Gastroesophageal sphincter (tissue), 4 donors: ENCODE data around the gene NOX5. TPM values are rescaled to one million over a fixed set of nuclear protein-coding genes. Genes with fewer than 3 reads are reported as not detected.

ENCODE experiments used
- ATAC-seq: fragments of 150-250 bp; one replicate; pipeline ENCODE4 v1.9.1; 2016; ENCODE audit warnings: mild to moderate bottlenecking, moderate library complexity
- H3K27ac ChIP-seq, 4 donors: fragments of 200-600 bp; sonication (generic) in 3 of 4; 1 replicate in 3 of 4; 2 replicates in 1 of 4; pipeline ENCODE4 v1.5.1; 2016 to 2019
- H3K27me3 ChIP-seq: fragments of 200-600 bp; sonication (generic); one replicate; pipeline ENCODE4 v1.5.1; 2019
- H3K36me3 ChIP-seq, 2 donors: fragments of 200-600 bp; sonication (generic); one replicate each; pipeline ENCODE4 v1.5.1; 2019; ENCODE audit warnings: control low read depth in 1 of 2
- H3K4me1 ChIP-seq, 3 donors: fragments of 200-600 bp; sonication (generic); 1 replicate in 2 of 3; 2 replicates in 1 of 3; pipeline ENCODE4 v1.5.1; 2016 to 2019; ENCODE audit warnings: control low read depth in 2 of 3
- H3K4me3 ChIP-seq, 2 donors: fragments of 200-600 bp; sonication (generic); one replicate each; pipeline ENCODE4 v1.5.1; 2019; ENCODE audit warnings: mild to moderate bottlenecking in 1 of 2, moderate library complexity in 1 of 2
- H3K9me3 ChIP-seq, 3 donors: fragments of 200-600 bp; sonication (generic); one replicate each; pipeline ENCODE4 v1.5.1; 2017 to 2019; ENCODE audit warnings: control low read depth in 2 of 3
- EP300 ChIP-seq: sonication (generic); formaldehyde crosslinking; IDR thresholded peaks from one replicate; pipeline ENCODE4 v1.6.1; 2017; ENCODE audit warnings: antibody characterized with exemption, mild to moderate bottlenecking
- POLR2A ChIP-seq, 2 donors: fragments of 450-650 bp; IDR thresholded peaks; one replicate each; pipeline ENCODE4 v1.6.1; 2017; ENCODE audit warnings: antibody characterized with exemption in 2 of 2, mild to moderate bottlenecking in 2 of 2, moderate library complexity in 1 of 2
- POLR2AphosphoS5 ChIP-seq: sonication (generic); formaldehyde crosslinking; IDR thresholded peaks from one replicate; pipeline ENCODE4 v1.6.1; 2017; ENCODE audit warnings: antibody characterized with exemption
- WGBS, 2 donors: methylation state at CpG; one replicate each; pipeline ENCODE4 v1.1.5; 2018; ENCODE audit warnings: low coverage in 1 of 2; 5-methylcytosine and 5-hydroxymethylcytosine counted together
- total RNA-seq, 4 donors: library from RNA; depleted of rRNA; stranded (reverse); fragments of >200 nt; gene quantifications; one replicate each; pipeline ENCODE4 v1.1.0, GENCODE V29; 2016
- TF ChIP-seq, protein P1 (sequence below), 4 experiments: fragments of 200-600 bp in 2 of 4; fragments of 450-650 bp in 2 of 4; sonication (generic) in 1 of 4; IDR thresholded peaks; one replicate each; pipeline ENCODE4 v1.5.1; 2017 to 2019; ENCODE audit warnings: antibody characterized with exemption in 4 of 4, mild to moderate bottlenecking in 2 of 4, moderate library complexity in 2 of 4

Gene NOX5
- total RNA-seq, 4 donors from 2014 or later: 0.12 to 0.54 TPM; not detected in 2

- Histone ChIP-seq H3K9me3 (no peaks in the 10 kb centered on the region), H3K27ac (no peak overlapping the region), H3K4me3 (no peak overlapping the region), H3K4me1 (peaks cover 0 to 42% (median 7%) of the 10 kb centered on the region in 3 donors), H3K27me3 (peaks cover 20% of the 10 kb centered on the region), H3K36me3 (no peaks in the 10 kb centered on the region)
- no peak for TF ChIP-seq POLR2AphosphoS5
- no peak for ATAC-seq
- 97% methylated on average over 8 of the region's 8 CpGs; no CpG with 5 or more reads in 1 of the 2 donors for WGBS, 2 donors
These were observed 64.1 kb downstream of the NOX5 start for GRCh38 chr15:69078638-69079037.

DNA sequence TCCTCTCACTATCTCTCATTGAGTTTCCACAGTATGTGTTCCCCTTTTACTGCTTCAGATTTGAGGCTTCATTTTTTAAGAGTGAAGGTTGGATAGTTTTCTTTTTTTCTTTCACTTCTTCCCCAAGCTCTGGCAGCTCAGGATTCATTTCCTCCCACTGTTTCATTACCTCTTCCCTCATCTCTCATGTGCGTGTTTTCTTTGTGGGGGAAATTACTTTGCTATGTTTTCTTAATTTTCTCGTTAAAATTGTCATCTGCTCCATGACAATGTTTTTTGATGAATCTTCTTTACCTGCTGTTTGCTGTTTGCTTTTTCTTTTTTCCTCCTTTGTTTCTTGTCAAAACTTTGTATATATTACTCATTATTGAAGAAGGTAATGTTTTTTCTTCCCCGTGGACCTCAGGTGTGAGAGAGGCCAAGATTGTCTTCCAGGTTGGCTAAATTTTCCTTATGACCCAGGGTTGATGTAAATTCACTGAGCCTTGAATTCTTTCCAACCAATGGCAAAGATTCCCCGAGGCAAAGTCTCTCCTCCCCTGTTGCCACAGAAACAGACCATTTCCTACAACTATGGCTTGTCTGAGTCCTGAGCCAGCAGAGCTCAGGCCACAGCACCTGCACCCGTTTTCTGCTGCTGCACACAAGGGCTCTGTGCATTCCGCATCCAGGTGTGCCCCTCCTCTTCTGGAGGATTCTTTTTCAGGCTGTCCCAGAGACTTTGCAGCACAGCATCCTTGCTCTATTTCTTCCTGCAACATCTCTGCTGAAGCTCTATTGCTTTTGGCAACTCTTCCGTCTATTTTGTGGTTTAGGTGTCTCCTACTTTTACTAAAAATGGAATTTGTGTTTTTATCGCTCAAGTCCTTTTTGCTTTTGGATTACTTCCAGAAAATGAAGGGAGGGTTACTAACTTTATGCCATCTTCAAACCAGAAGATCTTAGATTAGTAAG is 66.1 kb downstream of the NOX5 start:
- Histone ChIP-seq H3K27ac (peak overlapping the region in 3 of 4 donors; percentile 65 to 76 (median 73)), H3K4me1 (peaks cover 0 to 29% (median 7%) of the 10 kb centered on the region in 3 donors), H3K4me3 (no peak overlapping the region), H3K27me3 (peaks cover under 1% of the 10 kb centered on the region), H3K9me3 (no peaks in the 10 kb centered on the region), H3K36me3 (no peaks in the 10 kb centered on the region)
- 46 to 54% methylated on average over 4 to 7 of the region's 8 CpGs for WGBS, 2 donors
- no peak for ATAC-seq
- TF ChIP-seq, protein P1, sequence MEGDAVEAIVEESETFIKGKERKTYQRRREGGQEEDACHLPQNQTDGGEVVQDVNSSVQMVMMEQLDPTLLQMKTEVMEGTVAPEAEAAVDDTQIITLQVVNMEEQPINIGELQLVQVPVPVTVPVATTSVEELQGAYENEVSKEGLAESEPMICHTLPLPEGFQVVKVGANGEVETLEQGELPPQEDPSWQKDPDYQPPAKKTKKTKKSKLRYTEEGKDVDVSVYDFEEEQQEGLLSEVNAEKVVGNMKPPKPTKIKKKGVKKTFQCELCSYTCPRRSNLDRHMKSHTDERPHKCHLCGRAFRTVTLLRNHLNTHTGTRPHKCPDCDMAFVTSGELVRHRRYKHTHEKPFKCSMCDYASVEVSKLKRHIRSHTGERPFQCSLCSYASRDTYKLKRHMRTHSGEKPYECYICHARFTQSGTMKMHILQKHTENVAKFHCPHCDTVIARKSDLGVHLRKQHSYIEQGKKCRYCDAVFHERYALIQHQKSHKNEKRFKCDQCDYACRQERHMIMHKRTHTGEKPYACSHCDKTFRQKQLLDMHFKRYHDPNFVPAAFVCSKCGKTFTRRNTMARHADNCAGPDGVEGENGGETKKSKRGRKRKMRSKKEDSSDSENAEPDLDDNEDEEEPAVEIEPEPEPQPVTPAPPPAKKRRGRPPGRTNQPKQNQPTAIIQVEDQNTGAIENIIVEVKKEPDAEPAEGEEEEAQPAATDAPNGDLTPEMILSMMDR (IDR thresholded peaks at IDR 0.05): no peak
- no peak for TF ChIP-seq EP300
- no peak for TF ChIP-seq POLR2AphosphoS5
- no peak for TF ChIP-seq POLR2A (IDR thresholded peaks at IDR 0.05)

- Histone ChIP-seq H3K27ac (peak overlapping the region in 3 of 4 donors; percentile 65 to 76 (median 73)), H3K4me3 (no peak overlapping the region), H3K9me3 (no peaks in the 10 kb centered on the region), H3K36me3 (no peaks in the 10 kb centered on the region), H3K27me3 (no peaks in the 10 kb centered on the region), H3K4me1 (peaks cover 0 to 29% (median 7%) of the 10 kb centered on the region in 3 donors)
- TF ChIP-seq, protein P1 (IDR thresholded peaks at IDR 0.05): no peak
- no peak for TF ChIP-seq EP300
- 49 to 69% methylated on average over 4 to 6 of the region's 10 CpGs for WGBS, 2 donors
- ATAC-seq: peak; percentile 52
These were observed 67.0 kb downstream of the NOX5 start for GRCh38 chr15:69081310-69082004.

DNA sequence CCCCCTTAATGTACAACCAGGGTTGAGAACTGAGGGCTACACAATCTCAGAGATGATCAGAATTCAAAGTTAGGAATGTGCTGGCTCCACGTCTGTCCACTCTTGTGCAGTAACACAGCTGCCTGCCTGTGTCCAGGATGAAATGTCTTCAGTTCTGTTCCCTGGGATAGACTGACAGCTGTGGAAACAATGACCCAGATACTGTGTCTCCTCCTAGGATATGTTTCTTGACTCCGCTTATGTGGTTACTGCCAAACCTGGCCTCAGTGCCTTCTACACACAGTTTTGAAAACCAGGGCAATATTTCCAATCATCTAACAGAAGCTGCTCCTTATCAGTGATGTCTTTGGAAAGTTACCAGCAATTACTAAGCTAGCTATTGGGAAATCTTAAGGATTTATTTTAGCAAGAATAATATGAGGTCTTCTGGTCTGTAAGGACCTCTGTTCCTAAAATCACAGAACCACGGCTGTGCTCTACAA is 67.6 kb downstream of the NOX5 start:
- Histone ChIP-seq H3K4me1 (peaks cover 0 to 29% (median 7%) of the 10 kb centered on the region in 3 donors), H3K36me3 (no peaks in the 10 kb centered on the region), H3K27me3 (no peaks in the 10 kb centered on the region), H3K27ac (peak overlapping the region in 3 of 4 donors; percentile 65 to 76 (median 73)), H3K4me3 (no peak overlapping the region), H3K9me3 (no peaks in the 10 kb centered on the region)
- 48% methylated on average over 2 to 3 of the region's 3 CpGs for WGBS, 2 donors
- TF ChIP-seq EP300 (no peak), POLR2AphosphoS5 (peak; percentile 7), POLR2A (IDR thresholded peaks at IDR 0.05) (no peak)
- TF ChIP-seq, protein P1 (IDR thresholded peaks at IDR 0.05): no peak
- ATAC-seq: peak; percentile 90

DNA sequence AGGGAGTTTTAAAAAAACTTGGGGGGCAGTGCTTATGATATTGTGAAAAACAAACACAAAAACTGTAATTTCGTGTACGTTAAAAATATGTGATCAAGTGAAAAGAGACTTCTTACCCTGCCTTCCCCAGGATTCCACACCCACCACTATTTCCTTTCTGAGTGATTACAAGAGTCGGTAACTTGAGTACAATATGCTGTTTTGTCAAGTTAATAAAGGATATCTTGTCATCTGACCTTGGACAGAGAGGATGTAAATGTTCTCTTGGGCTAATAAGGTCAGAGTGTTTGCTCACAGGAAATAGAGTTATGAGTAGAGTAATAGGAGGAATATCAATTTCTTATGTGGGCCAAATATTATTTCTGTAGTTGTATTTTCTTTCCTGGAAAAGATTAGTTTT is 68.1 kb downstream of the NOX5 start:
- Histone ChIP-seq H3K27ac (peak overlapping the region in 3 of 4 donors; percentile 65 to 76 (median 73)), H3K4me1 (peaks cover 0 to 29% (median 7%) of the 10 kb centered on the region in 3 donors), H3K4me3 (no peak overlapping the region), H3K9me3 (no peaks in the 10 kb centered on the region), H3K27me3 (no peaks in the 10 kb centered on the region), H3K36me3 (no peaks in the 10 kb centered on the region)
- TF ChIP-seq, protein P1 (IDR thresholded peaks at IDR 0.05): no peak
- TF ChIP-seq POLR2AphosphoS5: no peak
- no peak for TF ChIP-seq EP300
- TF ChIP-seq POLR2A (IDR thresholded peaks at IDR 0.05): no peak
- 31 to 46% methylated on average over 3 of the region's 3 CpGs for WGBS, 2 donors
- peak; percentile 27 for ATAC-seq
